Peyer's patch (tissue), 4 donors: ENCODE data around the gene GLIS1. TPM values are rescaled to one million over a fixed set of nuclear protein-coding genes. Genes with fewer than 3 reads are reported as not detected.

ENCODE experiments used
- DNase-seq, 3 donors: peaks; one replicate each; pipeline ENCODE4 v3.0.0-alpha.2; 2017 to 2019
- H3K27ac ChIP-seq, 4 donors: fragments of 200-600 bp; sonication (generic); one replicate each; pipeline ENCODE4 v1.5.1; 2016 to 2019
- H3K27me3 ChIP-seq, 2 donors: fragments of 200-600 bp; sonication (generic); one replicate each; pipeline ENCODE4 v1.5.1; 2019
- H3K36me3 ChIP-seq, 3 donors: fragments of 200-600 bp; sonication (generic); one replicate each; pipeline ENCODE4 v1.5.1; 2016 to 2019
- H3K4me1 ChIP-seq, 4 donors: fragments of 200-600 bp; sonication (generic); one replicate each; pipeline ENCODE4 v1.5.1; 2016 to 2019
- H3K4me3 ChIP-seq, 4 donors: fragments of 200-600 bp; sonication (generic); 1 replicate in 3 of 4; 2 replicates in 1 of 4; pipeline ENCODE4 v1.5.1; 2016 to 2019; ENCODE audit warnings: mild to moderate bottlenecking in 1 of 4
- H3K9me3 ChIP-seq, 4 donors: fragments of 200-600 bp; sonication (generic); one replicate each; pipeline ENCODE4 v1.5.1; 2016 to 2019; ENCODE audit warnings: mild to moderate bottlenecking in 1 of 4
- POLR2A ChIP-seq, 2 donors: fragments of 450-650 bp; IDR thresholded peaks; one replicate each; pipeline ENCODE4 v1.5.1; 2017; ENCODE audit warnings: antibody characterized with exemption in 2 of 2, mild to moderate bottlenecking in 2 of 2, moderate library complexity in 2 of 2
- total RNA-seq, 4 donors: library from RNA; depleted of rRNA; stranded (reverse); fragments of >200 nt; gene quantifications; one replicate each; pipeline ENCODE4 v1.1.0, GENCODE V29; 2016
- TF ChIP-seq, protein P1 (sequence below), 6 experiments: fragments of 450-650 bp in 4 of 6; fragments of 200-600 bp in 2 of 6; sonication (generic) in 1 of 6; IDR thresholded peaks; one replicate each; pipeline ENCODE4 v1.5.1; 2017 to 2019; ENCODE audit warnings: antibody characterized with exemption in 6 of 6, mild to moderate bottlenecking in 3 of 6, moderate library complexity in 1 of 6

GLIS1 gene
- total RNA-seq, 4 donors from 2014 or later = 0.54 to 1.7 (median 0.66) TPM; not detected in 1

DNA sequence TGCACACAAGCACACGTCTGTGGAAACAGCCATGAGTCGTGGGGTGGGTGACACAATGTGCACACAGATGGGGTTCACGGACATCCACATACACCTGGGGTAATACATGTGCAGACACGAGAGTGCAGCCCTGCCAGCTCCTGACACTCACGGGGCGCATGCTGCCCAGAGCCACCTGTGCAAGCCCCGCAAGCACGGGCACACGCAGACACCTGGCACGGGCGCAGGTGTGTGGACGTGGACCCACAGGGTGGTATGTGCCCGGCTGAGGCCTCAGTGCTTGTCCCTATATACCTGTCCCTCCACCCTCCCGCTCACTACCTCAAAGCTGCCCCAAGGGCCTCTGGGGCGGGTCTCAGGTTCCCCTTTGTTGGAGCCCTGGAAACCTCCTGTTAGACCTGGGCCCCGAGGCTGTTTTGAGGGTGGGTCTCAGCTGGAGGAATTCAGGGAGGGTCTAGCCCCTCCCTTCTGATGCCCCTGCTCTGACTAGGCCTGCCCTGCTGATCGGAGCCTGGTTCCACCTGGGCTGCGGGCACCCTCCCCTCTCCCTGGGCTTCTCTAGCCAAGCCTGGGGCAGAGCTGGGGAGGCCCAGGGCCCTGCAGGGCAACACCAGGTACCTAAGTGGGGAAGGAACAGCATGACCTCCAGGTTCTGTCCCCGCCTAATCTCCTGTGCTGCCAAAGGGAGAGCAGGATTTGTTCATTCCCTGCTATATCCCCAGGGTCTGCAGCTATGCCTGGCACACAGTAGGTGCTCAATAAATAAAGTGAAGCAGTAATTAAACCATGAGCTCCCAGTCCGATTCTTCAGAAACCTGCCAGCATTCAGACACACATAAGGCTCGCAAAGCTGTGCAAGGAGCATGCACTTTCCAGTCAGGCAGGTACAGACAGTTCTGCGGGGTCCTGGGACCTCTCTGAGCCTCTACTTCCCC, 230.6 kb downstream of the GLIS1 start:
- Histone ChIP-seq H3K4me1 (no peaks in the 10 kb centered on the region), H3K4me3 (no peak overlapping the region), H3K36me3 (no peaks in the 10 kb centered on the region), H3K27ac (no peak overlapping the region), H3K27me3 (no peaks in the 10 kb centered on the region), H3K9me3 (no peaks in the 10 kb centered on the region)
- DNase-seq = no peak
- no peak for TF ChIP-seq POLR2A (IDR thresholded peaks at IDR 0.05)
- TF ChIP-seq, protein P1, sequence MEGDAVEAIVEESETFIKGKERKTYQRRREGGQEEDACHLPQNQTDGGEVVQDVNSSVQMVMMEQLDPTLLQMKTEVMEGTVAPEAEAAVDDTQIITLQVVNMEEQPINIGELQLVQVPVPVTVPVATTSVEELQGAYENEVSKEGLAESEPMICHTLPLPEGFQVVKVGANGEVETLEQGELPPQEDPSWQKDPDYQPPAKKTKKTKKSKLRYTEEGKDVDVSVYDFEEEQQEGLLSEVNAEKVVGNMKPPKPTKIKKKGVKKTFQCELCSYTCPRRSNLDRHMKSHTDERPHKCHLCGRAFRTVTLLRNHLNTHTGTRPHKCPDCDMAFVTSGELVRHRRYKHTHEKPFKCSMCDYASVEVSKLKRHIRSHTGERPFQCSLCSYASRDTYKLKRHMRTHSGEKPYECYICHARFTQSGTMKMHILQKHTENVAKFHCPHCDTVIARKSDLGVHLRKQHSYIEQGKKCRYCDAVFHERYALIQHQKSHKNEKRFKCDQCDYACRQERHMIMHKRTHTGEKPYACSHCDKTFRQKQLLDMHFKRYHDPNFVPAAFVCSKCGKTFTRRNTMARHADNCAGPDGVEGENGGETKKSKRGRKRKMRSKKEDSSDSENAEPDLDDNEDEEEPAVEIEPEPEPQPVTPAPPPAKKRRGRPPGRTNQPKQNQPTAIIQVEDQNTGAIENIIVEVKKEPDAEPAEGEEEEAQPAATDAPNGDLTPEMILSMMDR (IDR thresholded peaks at IDR 0.05) = no peak

- no peaks in the 10 kb centered on the region for H3K9me3 ChIP-seq
- no peaks in the 10 kb centered on the region for H3K27me3 ChIP-seq
- TF ChIP-seq, protein P1 (IDR thresholded peaks at IDR 0.05) = no peak
- TF ChIP-seq POLR2A (IDR thresholded peaks at IDR 0.05) = no peak
- H3K27ac ChIP-seq = no peak overlapping the region
- H3K36me3 ChIP-seq = no peaks in the 10 kb centered on the region
- no peak for DNase-seq
- no peak overlapping the region for H3K4me3 ChIP-seq
- no peaks in the 10 kb centered on the region for H3K4me1 ChIP-seq
Observed at GRCh38 chr1:53507116-53507820, 231.7 kb downstream of the GLIS1 start.

GRCh38 chr1:53506355-53507050, 232.5 kb downstream of the GLIS1 start:
- TF ChIP-seq, protein P1 (IDR thresholded peaks at IDR 0.05) = no peak
- TF ChIP-seq POLR2A (IDR thresholded peaks at IDR 0.05) = no peak
- Histone ChIP-seq H3K36me3 (no peaks in the 10 kb centered on the region), H3K27me3 (no peaks in the 10 kb centered on the region), H3K27ac (no peak overlapping the region), H3K4me3 (no peak overlapping the region), H3K9me3 (no peaks in the 10 kb centered on the region), H3K4me1 (no peaks in the 10 kb centered on the region)
- DNase-seq = no peak

DNA sequence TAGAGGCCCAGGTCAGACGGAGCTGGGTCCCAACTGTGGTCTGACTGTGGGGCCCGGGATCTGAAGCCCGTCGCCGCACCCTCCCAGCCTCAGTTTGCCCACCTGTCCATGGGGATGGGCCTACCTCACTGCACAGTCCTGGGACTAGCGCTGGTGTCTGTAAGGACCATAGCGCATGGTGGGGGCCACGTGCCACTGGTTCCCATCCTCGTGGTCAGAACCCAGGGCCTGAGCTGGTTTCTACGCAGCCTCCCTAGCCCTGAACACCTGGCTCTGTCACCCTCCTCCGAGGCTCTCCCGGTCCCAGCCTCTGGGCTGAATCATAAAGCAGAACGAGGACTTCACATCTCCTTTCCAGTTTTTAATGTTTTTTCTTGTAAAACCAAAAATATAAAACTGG, 233.1 kb downstream of the GLIS1 start:
- no peaks in the 10 kb centered on the region for H3K4me1 ChIP-seq
- TF ChIP-seq POLR2A (IDR thresholded peaks at IDR 0.05) = no peak
- TF ChIP-seq, protein P1 (IDR thresholded peaks at IDR 0.05) = no peak
- H3K4me3 ChIP-seq = no peak overlapping the region
- H3K36me3 ChIP-seq = no peaks in the 10 kb centered on the region
- DNase-seq = no peak
- no peaks in the 10 kb centered on the region for H3K9me3 ChIP-seq
- H3K27me3 ChIP-seq = no peaks in the 10 kb centered on the region
- no peak overlapping the region for H3K27ac ChIP-seq

- TF ChIP-seq POLR2A (IDR thresholded peaks at IDR 0.05) = no peak
- TF ChIP-seq, protein P1 (IDR thresholded peaks at IDR 0.05) = no peak
- Histone ChIP-seq H3K4me1 (no peaks in the 10 kb centered on the region), H3K9me3 (no peaks in the 10 kb centered on the region), H3K27me3 (no peaks in the 10 kb centered on the region), H3K27ac (no peak overlapping the region), H3K36me3 (no peaks in the 10 kb centered on the region), H3K4me3 (no peak overlapping the region)
- no peak for DNase-seq
Observed at GRCh38 chr1:53505401-53505800, 233.6 kb downstream of the GLIS1 start.
